Kidney epithelial cell (primary cell): ENCODE data around the gene CHURC1. TPM values are rescaled to one million over a fixed set of nuclear protein-coding genes. Genes with fewer than 3 reads are reported as not detected.

Experiments
- DNase-seq: peaks from one replicate; pipeline ENCODE4 v3.0.0-alpha.2; 2010; ENCODE audit warnings: low read depth
- H3K27me3 ChIP-seq: 2 replicates; pipeline ENCODE4 v1.6.0; 2011; ENCODE audit warnings: low read length; ENCODE audit not compliant: control insufficient read depth, insufficient read depth
- H3K36me3 ChIP-seq: 2 replicates; pipeline ENCODE4 v1.5.1; 2011; ENCODE audit warnings: low read length; ENCODE audit not compliant: control insufficient read depth, insufficient read depth
- H3K4me3 ChIP-seq: 2 replicates; pipeline ENCODE4 v1.5.1; 2011; ENCODE audit warnings: low read depth, mild to moderate bottlenecking, control low read depth, low read length
- total RNA-seq: library from RNA; depleted of rRNA; stranded (reverse); fragments of >200 nt; gene quantifications from 2 replicates; pipeline ENCODE4 v1.2.3, GENCODE V29; 2015
- TF ChIP-seq, protein P1 (sequence below): IDR thresholded peaks from 2 replicates; pipeline ENCODE4 v1.5.1; 2011; ENCODE audit warnings: mild to moderate bottlenecking, moderate library complexity, low read length, control low read depth, inconsistent platforms; ENCODE audit not compliant: insufficient read depth, poor library complexity, severe bottlenecking

CHURC1 gene
- total RNA-seq, 1 donor from 2014 or later, result 56.8 TPM

- no peaks in the 10 kb centered on the region for H3K27me3 ChIP-seq
- no peaks in the 10 kb centered on the region for H3K36me3 ChIP-seq
- no peak overlapping the region for H3K4me3 ChIP-seq
- TF ChIP-seq, protein P1, sequence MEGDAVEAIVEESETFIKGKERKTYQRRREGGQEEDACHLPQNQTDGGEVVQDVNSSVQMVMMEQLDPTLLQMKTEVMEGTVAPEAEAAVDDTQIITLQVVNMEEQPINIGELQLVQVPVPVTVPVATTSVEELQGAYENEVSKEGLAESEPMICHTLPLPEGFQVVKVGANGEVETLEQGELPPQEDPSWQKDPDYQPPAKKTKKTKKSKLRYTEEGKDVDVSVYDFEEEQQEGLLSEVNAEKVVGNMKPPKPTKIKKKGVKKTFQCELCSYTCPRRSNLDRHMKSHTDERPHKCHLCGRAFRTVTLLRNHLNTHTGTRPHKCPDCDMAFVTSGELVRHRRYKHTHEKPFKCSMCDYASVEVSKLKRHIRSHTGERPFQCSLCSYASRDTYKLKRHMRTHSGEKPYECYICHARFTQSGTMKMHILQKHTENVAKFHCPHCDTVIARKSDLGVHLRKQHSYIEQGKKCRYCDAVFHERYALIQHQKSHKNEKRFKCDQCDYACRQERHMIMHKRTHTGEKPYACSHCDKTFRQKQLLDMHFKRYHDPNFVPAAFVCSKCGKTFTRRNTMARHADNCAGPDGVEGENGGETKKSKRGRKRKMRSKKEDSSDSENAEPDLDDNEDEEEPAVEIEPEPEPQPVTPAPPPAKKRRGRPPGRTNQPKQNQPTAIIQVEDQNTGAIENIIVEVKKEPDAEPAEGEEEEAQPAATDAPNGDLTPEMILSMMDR, result no peak
- no peak for DNase-seq
Observed at GRCh38 chr14:64919618-64920017, 5.4 kb downstream of the CHURC1 start.

DNA sequence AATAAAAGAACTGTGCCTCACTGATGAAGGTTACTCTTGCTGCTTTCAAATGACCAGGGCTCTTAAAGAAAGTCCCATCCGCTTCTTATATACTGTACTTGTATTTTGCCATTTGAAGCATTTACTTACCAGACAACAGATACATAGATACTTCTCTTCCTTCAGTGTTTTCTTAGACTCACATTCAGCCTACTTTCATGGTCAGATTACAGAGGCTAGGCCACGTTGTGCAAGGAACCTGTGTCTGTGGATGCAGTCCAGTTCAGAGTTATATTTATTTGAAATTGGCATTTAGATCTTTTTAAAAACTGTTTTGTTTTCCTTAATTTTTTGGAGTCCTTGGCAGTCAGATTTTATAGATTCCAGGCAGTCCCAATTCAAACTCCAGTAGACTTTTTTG is 6.2 kb downstream of the CHURC1 start:
- H3K27me3 ChIP-seq, result no peaks in the 10 kb centered on the region
- H3K4me3 ChIP-seq, result no peak overlapping the region
- DNase-seq, result no peak
- H3K36me3 ChIP-seq, result peaks cover 3% of the 10 kb centered on the region
- TF ChIP-seq, protein P1, result no peak

DNA sequence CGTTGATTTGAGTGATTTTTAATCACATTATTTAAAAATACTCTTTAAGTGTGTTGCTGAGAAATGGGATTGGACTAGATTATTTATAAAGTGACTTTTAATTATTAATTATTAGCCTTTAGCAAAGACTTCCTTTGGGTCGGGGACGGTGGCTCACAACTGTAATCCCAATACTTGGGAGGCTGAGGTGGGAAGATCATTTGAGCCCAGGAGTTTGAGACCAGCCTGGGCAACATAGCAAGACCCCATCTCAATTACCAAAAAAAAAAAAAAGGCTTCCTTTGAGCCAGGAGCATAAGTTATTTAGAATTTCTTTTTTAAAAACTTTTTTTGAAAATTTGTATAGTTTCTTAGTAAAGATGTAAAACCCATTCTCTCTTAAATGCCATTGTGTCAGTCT is 8.8 kb downstream of the CHURC1 start:
- peaks cover 3% of the 10 kb centered on the region for H3K36me3 ChIP-seq
- TF ChIP-seq, protein P1, result no peak

GRCh38 chr14:64926398-64926995 is 12.2 kb downstream of the CHURC1 start:
- H3K36me3 ChIP-seq, result peaks cover 3% of the 10 kb centered on the region
- no peaks in the 10 kb centered on the region for H3K27me3 ChIP-seq

More for the DNA sequence above, 8.8 kb downstream of the CHURC1 start:
- no peaks in the 10 kb centered on the region for H3K27me3 ChIP-seq
- DNase-seq, result no peak
- H3K4me3 ChIP-seq, result no peak overlapping the region

GRCh38 chr14:64927031-64927430 is 12.8 kb downstream of the CHURC1 start:
- Histone ChIP-seq H3K36me3 (peaks cover 3% of the 10 kb centered on the region), H3K27me3 (no peaks in the 10 kb centered on the region), H3K4me3 (no peak overlapping the region)
- TF ChIP-seq, protein P1, result no peak
- no peak for DNase-seq

More at GRCh38 chr14:64926398-64926995, 12.2 kb downstream of the CHURC1 start:
- DNase-seq, result no peak
- TF ChIP-seq, protein P1, result no peak
- H3K4me3 ChIP-seq, result no peak overlapping the region

DNA sequence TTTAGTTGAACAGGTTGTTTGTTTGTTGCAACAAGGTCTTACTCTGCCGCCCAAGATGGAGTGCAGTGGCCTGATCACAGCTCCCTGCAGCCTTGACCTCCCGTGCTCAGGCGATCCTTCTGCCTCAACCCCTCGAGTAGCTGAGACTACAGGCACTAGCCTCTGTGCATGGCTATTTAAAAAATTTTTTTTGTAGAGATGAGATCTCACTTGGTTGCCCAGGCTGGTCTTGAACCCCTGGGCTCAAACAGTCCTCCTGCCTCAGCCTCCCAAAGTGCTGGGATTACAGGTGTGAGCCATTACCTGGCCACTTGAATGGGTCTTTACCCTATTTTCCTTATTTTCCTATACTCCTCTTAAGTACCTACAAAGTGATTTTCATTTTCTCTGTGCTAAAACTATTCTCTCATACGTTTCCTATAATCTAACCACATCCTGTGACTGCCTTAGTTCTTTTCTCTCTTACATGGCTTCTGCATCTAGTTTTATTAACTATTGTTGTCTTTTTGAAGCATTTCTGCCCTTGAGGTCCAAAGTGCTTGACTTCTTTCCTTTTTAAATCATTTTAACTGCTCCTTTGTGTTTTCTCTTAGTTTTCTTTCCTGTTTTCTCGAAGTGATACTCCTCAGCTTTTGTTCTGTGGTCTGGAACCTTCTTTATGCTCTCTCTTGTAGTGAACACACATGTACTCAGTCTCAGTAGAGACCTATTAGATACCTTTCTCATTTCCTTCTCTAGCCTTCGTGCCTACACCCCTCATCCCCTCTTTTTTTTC is 14.2 kb downstream of the CHURC1 start:
- Histone ChIP-seq H3K27me3 (no peaks in the 10 kb centered on the region), H3K36me3 (peaks cover 3% of the 10 kb centered on the region), H3K4me3 (no peak overlapping the region)
- TF ChIP-seq, protein P1, result no peak
- DNase-seq, result no peak
